Peyer's patch (tissue), 4 donors: Measurements from ENCODE around the gene HJURP.

Experiments used
- POLR2A ChIP-seq, 2 donors: fragments of 450-650 bp; IDR thresholded peaks; one replicate each; pipeline ENCODE4 v1.5.1; 2017; ENCODE audit warnings: antibody characterized with exemption in 2 of 2, mild to moderate bottlenecking in 2 of 2, moderate library complexity in 2 of 2
- TF ChIP-seq, protein P1 (sequence below), 6 experiments: fragments of 450-650 bp in 4 of 6; fragments of 200-600 bp in 2 of 6; sonication (generic) in 1 of 6; IDR thresholded peaks; one replicate each; pipeline ENCODE4 v1.5.1; 2017 to 2019; ENCODE audit warnings: antibody characterized with exemption in 6 of 6, mild to moderate bottlenecking in 3 of 6, moderate library complexity in 1 of 6

- TF ChIP-seq, protein P1, sequence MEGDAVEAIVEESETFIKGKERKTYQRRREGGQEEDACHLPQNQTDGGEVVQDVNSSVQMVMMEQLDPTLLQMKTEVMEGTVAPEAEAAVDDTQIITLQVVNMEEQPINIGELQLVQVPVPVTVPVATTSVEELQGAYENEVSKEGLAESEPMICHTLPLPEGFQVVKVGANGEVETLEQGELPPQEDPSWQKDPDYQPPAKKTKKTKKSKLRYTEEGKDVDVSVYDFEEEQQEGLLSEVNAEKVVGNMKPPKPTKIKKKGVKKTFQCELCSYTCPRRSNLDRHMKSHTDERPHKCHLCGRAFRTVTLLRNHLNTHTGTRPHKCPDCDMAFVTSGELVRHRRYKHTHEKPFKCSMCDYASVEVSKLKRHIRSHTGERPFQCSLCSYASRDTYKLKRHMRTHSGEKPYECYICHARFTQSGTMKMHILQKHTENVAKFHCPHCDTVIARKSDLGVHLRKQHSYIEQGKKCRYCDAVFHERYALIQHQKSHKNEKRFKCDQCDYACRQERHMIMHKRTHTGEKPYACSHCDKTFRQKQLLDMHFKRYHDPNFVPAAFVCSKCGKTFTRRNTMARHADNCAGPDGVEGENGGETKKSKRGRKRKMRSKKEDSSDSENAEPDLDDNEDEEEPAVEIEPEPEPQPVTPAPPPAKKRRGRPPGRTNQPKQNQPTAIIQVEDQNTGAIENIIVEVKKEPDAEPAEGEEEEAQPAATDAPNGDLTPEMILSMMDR (IDR thresholded peaks at IDR 0.05) = no peak
- TF ChIP-seq POLR2A (IDR thresholded peaks at IDR 0.05) = no peak
Observed at GRCh38 chr2:233815861-233816260, 38.5 kb downstream of the HJURP start.
